Measurements from ENCODE around the gene OR52L1. TPM values are rescaled to one million over a fixed set of nuclear protein-coding genes. Genes with fewer than 3 reads are reported as not detected.

The OR52L1 gene
- total RNA-seq = not detected

DNA sequence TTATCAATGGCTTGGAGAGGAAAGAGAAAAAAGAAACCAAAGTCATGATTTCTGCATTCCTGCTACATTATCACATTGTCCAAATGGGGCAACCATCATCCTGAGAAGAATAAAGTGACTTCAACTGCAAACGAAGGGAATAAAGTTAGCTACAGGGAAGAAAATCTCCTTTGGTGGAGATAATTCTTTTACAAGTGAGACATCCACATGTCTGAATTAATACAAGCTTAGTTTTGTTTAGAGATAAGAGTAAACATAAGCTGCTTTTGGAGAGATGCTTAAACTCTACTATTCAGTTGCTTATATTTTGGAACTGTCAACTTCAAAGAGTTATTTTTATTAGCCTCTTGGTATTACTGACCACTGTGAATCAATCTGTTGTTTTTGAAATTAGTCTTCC lies at the start of gene OR52L1:
Gene OR52L1 (minus strand): TSS at position 101 of the 400 bp plus-strand sequence. CDS start 55 bp downstream, at position 46.

DNA sequence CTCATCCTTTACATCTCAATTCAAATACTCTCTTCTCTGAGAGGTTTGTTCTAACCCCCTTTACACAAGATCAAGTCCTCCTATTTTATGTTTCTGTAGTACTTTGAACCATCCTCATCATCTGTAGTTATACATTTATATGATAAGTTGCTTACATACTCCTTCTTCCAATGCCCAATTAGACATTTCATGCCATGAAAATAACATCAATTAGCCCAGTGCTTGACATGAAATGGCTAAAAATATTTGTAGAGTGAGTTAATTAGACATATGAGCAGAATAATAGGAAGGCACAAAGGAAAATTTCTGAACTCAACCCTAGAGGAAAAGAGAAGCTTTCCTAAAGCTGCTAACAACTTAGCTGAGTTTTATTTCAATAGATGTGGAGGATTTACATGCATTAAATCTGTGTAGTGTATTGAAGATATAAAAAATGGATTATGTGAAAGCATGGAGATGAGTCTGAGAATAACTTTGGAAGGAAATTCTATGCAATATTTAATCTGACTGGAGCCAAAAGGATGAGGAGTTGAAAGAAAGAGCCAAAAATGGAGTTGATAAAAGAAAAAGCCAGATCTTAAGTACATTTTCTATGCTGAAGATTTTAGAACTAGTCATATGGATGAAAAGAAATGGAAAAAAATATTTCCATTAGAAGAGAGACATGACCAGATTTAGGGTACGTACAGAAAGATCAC lies 44.1 kb upstream of the OR52L1 start, which contains the start of gene OR56A1:
Gene OR56A1 (minus strand): TSS at position 51 of the 698 bp plus-strand sequence. CDS start 3,066 bp downstream, outside the sequence.

DNA sequence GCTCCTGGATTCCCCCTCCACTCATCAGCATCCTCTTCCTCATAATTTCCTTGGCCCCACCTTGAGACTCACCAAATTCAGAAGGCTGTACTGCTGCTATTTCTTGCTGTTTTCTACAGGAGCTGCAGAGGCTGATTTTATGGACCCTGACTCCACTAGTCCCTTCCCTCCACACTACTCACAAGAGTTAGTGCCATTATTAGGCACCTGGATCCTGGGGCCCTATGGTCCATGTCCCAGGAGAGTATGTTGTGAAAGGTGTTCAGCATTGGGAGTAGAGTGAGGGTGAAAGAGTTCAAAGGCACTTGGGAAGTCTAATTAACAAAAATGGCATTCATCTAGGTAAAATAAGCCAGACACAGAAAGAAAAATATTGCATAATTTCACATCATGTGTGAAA lies 20.1 kb upstream of the OR52L1 start, which contains the start of gene OR56A4:
Gene OR56A4 (minus strand): TSS at position 101 of the 400 bp plus-strand sequence. CDS start 3,954 bp downstream, outside the sequence.

DNA sequence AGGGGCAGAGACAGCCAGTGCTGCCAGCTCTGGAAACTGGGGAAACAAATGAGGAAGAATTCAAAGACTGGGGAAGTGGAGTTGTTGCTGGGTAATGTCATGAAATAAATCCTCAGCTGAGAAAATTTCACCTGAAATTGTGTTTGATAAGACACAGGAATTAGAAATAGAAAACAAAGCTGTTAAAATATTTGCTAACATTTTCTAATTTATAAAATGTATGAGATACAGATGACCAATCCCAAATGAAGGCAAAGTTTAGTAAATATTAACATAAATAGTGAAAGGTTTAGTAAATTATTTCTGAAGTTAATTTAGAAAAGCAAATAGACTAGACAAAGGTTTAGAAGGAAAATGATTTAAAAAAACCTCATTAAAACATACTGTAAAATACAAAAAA lies 18.4 kb downstream of the OR52L1 start, which contains the start of gene OR56A5:
Gene OR56A5 (minus strand): TSS at position 101 of the 400 bp plus-strand sequence. CDS start 0 bp downstream, at position 101.

DNA sequence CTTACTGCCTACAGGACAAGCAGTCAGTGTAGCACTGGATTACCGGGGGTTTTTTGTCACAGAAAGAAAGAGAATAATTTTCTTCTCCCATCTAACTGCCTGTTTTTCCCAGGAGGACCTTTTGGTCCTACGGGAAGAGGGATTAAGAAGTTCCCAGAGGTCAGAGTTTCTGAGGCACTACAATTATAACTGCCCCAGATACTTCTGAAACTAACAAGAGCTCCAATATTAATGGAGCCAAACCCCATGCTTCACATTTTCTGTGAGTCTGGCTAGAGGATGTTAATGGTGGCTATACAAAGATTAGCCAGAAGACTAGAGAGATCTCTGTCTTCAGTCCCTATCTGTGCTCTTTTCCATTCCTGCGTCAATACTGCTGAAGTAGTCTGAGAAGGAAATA lies 44.8 kb downstream of the OR52L1 start, which contains the start of gene OR56A3:
Gene OR56A3 (plus strand): TSS at position 301 of the 400 bp plus-strand sequence. CDS start 5,096 bp downstream, outside the sequence.

Other genes with a start within 250 kb of the OR52L1 start
- gene OR52N4, start 232.7 kb downstream of the OR52L1 start, total RNA-seq = 1 to 10 TPM; 1.3 to 1.9 TPM
- not detected for gene OR52N5, start 203.6 kb downstream of the OR52L1 start, total RNA-seq
- gene OR52N1, start 195.7 kb downstream of the OR52L1 start, total RNA-seq = not detected
- gene OR52N2, start 178.1 kb downstream of the OR52L1 start, total RNA-seq = not detected
- not detected for gene OR52E6, start 145.1 kb downstream of the OR52L1 start, total RNA-seq
- not detected for gene OR52E8, start 129.3 kb downstream of the OR52L1 start, total RNA-seq
- gene OR52E4, start 106.4 kb downstream of the OR52L1 start, total RNA-seq = not detected
- gene OR52E5, start 93.8 kb downstream of the OR52L1 start, total RNA-seq = not detected
- not detected for gene OR56A3, start 44.7 kb downstream of the OR52L1 start, total RNA-seq
- gene OR56A5, start 18.5 kb downstream of the OR52L1 start, total RNA-seq = not detected
- gene OR56A4, start 20.0 kb upstream of the OR52L1 start, total RNA-seq = not detected
- not detected for gene OR56A1, start 43.8 kb upstream of the OR52L1 start, total RNA-seq
- not detected for gene OR56B4, start 120.7 kb upstream of the OR52L1 start, total RNA-seq
- not detected for gene OR52B2, start 183.3 kb upstream of the OR52L1 start, total RNA-seq
- not detected for gene OR52W1, start 212.2 kb upstream of the OR52L1 start, total RNA-seq
- not detected for gene C11orf42, start 218.6 kb upstream of the OR52L1 start, total RNA-seq
- 10 to 100 TPM; 24.1 to 24.3 TPM for gene FHIP1B, start 247.7 kb upstream of the OR52L1 start, total RNA-seq